ENCODE results near the gene CKAP4. TPM values are rescaled to one million over a fixed set of nuclear protein-coding genes. Genes with fewer than 3 reads are reported as not detected.

CKAP4 gene
- total and polyA plus RNA-seq, 10 of the 15 experiments (the other 5 are each of a cell fraction or from before 2014, with no cell fraction given), result 0.39 to 23.6 (median 11.1) TPM

- TF ChIP-seq MLLT1 (IDR thresholded peaks at IDR 0.05), result no peak
- peak; percentile 84 for TF ChIP-seq IKZF1 (conservative IDR thresholded peaks at IDR 0.05)
- TF ChIP-seq SMAD5 (IDR thresholded peaks at IDR 0.05; ENCODE audit: low read depth), result no peak
- TF ChIP-seq POLR2A (IDR thresholded peaks at IDR 0.05; ENCODE audit: low read depth, low read length), result peak; percentile 60
- peak; percentile 16 to 85; a peak in 3 of 4 replicates for TF ChIP-seq BHLHE40 (IDR thresholded peaks at IDR 0.05; ENCODE audit: borderline replicate concordance in 1 of 2, low read depth in 2 of 2, low read length in 1 of 2)
- no peak for TF ChIP-seq KAT2A (conservative IDR thresholded peaks at IDR 0.05; ENCODE audit: control insufficient read depth, low read depth, low read length)
- TF ChIP-seq BCLAF1 (IDR thresholded peaks at IDR 0.05), result no peak
- TF ChIP-seq CEBPZ (IDR thresholded peaks at IDR 0.05; ENCODE audit: low read depth, low read length), result no peak
- TF ChIP-seq GATAD2B (conservative IDR thresholded peaks at IDR 0.05; ENCODE audit: low read depth), result peak; percentile 59
- TF ChIP-seq NFXL1 (IDR thresholded peaks at IDR 0.05; ENCODE audit: borderline replicate concordance), result no peak
- TF ChIP-seq ATF3 (IDR thresholded peaks at IDR 0.05; ENCODE audit: borderline replicate concordance, extremely low read depth, low read depth, low read length), result no peak
- TF ChIP-seq ZNF687 (IDR thresholded peaks at IDR 0.05), result peak; percentile 28; the same call in 1 of the 2 replicates
- TF ChIP-seq ZZZ3 (IDR thresholded peaks at IDR 0.05; ENCODE audit: control insufficient read depth, insufficient read length, low read depth), result no peak
- TF ChIP-seq BCL11A (IDR thresholded peaks at IDR 0.05; ENCODE audit: low read depth, low read length), result no peak
- TF ChIP-seq USF2 (IDR thresholded peaks at IDR 0.05; ENCODE audit: borderline replicate concordance, low read depth, low read length), result no peak
- TF ChIP-seq SMAD1 (IDR thresholded peaks at IDR 0.05; ENCODE audit: low read depth, partially characterized antibody), result no peak
These were observed at the start of gene CKAP4 (continued) for GRCh38 chr12:106247674-106248311.
